Choroid plexus epithelial cell (primary cell): Measurements from ENCODE around the gene PRKAG1.
A peak's percentile ranks its signal among the peaks of the same experiment; 100 is the strongest.

ENCODE experiments used
- DNase-seq: peaks from one replicate; pipeline ENCODE4 v3.0.0-alpha.2; 2010; ENCODE audit warnings: low read depth
- H3K4me3 ChIP-seq: 2 replicates; pipeline ENCODE4 v1.5.1; 2011; ENCODE audit warnings: low read depth, mild to moderate bottlenecking, control low read depth, low read length, moderate library complexity
- TF ChIP-seq, protein P1 (sequence below): conservative IDR thresholded peaks from 2 replicates; pipeline ENCODE4 v1.5.1; 2011; ENCODE audit warnings: low read depth, mild to moderate bottlenecking, control low read depth, inconsistent platforms, low read length, moderate library complexity

PRKAG1 gene

DNA sequence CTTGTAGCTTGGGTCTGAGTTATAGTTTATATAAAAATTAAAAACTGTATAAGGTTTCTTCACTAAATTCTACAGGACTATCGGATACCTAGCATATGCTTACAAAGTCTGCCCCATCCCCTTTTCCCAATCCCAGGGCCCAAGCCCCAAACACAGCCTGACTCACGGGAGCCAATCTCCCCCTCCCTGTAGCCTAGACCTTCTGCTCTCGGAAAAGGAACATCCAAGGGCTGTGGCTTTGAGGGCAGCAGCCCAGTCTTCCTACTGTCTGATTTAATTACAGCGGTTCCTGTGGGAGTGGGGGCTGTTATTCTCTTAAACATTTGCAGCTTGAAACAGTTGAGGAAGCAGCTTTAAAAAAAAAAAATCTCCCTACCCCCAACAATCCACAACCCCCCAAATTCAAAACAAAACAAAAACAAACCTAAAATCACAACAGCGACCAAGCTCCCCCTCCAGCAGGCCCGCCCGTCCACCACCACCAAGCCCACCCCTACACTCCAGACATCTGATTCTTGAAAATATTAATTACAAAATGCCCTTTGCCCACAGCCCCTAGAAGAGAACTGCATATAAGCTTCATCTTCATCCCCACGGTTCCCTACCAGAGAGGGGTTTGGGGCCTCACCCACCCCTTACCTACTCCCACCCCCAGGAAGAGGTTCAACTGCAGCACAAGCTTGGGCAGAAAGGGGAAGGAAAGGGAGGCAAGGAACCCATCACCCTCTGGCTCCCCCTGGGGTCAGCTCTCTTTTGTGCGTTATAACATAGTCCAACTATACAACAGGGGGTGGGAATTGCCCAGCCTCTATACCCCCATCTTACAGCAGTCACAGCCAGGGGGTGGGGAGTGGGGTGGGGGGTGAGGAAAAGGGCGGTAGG lies 1.1 kb upstream of the PRKAG1 start:
- peak; percentile 54 for DNase-seq
- TF ChIP-seq, protein P1, sequence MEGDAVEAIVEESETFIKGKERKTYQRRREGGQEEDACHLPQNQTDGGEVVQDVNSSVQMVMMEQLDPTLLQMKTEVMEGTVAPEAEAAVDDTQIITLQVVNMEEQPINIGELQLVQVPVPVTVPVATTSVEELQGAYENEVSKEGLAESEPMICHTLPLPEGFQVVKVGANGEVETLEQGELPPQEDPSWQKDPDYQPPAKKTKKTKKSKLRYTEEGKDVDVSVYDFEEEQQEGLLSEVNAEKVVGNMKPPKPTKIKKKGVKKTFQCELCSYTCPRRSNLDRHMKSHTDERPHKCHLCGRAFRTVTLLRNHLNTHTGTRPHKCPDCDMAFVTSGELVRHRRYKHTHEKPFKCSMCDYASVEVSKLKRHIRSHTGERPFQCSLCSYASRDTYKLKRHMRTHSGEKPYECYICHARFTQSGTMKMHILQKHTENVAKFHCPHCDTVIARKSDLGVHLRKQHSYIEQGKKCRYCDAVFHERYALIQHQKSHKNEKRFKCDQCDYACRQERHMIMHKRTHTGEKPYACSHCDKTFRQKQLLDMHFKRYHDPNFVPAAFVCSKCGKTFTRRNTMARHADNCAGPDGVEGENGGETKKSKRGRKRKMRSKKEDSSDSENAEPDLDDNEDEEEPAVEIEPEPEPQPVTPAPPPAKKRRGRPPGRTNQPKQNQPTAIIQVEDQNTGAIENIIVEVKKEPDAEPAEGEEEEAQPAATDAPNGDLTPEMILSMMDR: peak; percentile 58
- no peak overlapping the region for H3K4me3 ChIP-seq

DNA sequence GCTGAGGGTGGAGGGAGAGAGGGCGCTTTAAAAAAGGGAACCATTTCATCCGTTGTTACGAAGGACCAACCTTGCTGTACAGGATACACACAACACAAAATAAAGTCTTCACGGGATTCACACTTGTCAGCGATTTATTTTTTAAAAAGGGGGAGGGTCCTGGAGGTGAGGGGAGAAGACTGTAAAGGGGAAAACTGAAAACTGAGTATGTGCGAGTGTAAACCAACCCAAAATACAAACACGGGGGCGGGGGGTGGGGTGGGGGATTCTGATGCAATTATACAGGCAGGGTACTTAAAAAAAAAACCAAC lies 499 bp upstream of the PRKAG1 start:
- no peak for DNase-seq
- TF ChIP-seq, protein P1: no peak
- H3K4me3 ChIP-seq: peak overlapping the region; percentile 76

- TF ChIP-seq, protein P1: no peak
- DNase-seq: peak; percentile 57
- peak overlapping the region; percentile 76 for H3K4me3 ChIP-seq
Measured at GRCh38 chr12:49017891-49018260, 700 bp downstream of the PRKAG1 start.

DNA sequence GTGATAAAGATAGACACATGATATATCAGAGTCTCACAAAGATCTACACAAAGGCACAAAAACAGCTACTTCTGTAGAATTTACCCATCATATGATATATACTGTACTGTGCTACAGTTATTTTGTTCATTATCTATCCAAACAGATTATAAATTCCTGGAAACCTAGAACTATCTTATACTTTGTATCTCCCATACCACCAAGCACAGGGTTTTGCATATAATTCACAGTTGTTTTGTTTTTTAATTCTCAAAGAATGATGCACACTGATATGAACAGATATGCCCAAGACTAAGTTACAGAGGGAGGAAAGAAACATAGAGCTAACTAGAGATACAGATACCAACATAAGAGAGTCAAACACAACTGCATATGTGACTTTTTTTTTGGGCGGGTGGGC lies 3.4 kb downstream of the PRKAG1 start:
- TF ChIP-seq, protein P1: no peak
- no peak for DNase-seq
- H3K4me3 ChIP-seq: no peak overlapping the region

DNA sequence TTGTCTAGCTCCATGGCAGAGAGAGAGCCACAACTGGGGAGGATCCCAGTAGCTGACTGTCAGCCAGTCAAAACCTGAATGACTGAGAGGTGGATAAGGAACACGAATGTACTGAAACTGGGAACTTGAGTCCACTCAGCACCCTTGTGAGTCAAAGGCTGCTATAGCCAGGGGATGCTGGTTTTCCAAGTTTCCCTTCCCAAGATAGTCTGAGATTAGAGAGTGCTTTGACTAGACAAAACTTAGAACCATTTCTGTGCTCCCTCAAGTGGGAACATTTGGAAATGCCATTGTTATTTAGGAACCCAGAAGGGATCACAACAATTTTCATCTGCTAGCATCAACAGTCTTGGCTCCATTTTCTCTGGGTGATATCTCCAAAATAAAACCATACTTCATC lies 4.0 kb downstream of the PRKAG1 start:
- DNase-seq: peak; percentile 61
- TF ChIP-seq, protein P1: peak; percentile 46
- H3K4me3 ChIP-seq: no peak overlapping the region

- DNase-seq: peak; percentile 22
- TF ChIP-seq, protein P1: no peak
- no peak overlapping the region for H3K4me3 ChIP-seq
Measured at GRCh38 chr12:49013428-49013827, 5.1 kb downstream of the PRKAG1 start.

GRCh38 chr12:49012739-49013138 lies 5.8 kb downstream of the PRKAG1 start:
- no peak overlapping the region for H3K4me3 ChIP-seq
- no peak for DNase-seq
- TF ChIP-seq, protein P1: no peak
